Measurements from ENCODE around the gene GALNT13.

GALNT13 gene

DNA sequence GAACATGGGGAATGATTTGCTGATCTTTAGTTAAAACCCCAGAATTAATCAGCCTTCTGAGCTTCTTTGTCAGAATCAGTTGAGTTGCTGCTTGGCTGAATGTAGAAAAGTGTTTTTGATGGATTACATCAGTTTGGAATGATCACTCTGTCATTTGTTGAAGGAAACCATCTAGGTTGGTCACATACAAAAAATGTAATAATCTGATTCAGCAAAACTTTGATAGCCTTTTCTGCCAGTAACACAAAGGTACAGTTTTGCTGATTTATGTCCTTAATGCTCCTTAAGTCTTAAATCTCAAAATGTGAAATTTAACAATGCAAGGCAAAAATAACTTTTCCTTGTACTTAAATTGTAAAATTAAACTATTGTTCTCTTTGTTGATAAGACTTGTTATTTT, 74.3 kb downstream of the GALNT13 start:
- no peak for DNase-seq

GRCh38 chr2:153953761-153954160, 82.0 kb downstream of the GALNT13 start:
- DNase-seq: no peak

DNA sequence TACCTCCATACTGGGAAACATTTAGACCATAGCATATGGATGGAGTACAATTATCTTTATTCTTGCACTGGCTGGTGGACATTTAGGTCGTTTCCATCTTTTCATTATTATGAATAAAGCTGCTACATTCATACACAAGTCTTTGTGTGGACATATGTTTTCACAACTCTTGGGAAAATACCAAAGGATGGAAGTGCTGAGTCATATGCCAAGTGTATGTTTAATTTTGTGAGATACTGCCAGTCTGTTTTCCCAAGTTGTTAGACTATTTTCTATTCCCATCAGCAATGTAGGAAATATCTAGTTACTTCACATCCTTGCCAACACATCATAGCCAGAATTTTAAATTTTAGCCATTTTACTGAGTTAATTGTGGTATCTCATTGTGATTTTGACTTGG, 91.5 kb downstream of the GALNT13 start:
- DNase-seq: no peak

DNA sequence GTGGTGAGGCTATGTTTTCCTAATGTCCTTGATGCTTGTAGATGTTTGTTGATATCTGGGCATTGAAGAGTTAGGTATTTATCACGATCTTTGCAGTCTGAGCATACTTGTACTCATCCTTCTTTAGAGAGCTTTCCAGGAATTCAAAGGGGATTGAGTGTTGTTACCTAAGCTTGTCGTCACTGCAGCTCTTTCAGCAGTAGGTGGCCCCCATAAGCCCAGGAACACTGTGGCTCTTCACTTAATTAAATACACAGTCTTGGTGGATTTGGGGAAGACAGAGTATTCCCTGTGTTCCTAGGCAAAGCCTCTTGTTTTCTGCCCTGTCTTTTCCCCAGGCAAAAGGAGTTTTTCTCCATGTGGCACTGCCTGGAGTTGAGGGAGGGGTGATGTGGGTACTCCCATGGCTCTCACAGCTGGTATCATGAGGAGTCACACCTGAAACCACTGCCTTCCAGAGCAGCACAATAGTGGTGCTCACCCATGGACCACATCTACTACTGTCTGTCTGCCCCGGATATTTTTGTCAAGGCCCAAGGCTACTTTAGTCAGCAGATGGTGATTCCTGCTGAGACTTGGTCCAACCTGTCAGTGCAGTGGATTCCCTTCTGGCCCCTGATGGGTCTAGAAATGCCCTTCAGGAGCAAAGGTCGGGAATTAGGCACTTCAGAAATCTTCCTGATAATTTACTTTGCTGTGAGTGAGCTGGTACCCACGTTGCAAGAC, 95.7 kb downstream of the GALNT13 start:
- no peak for DNase-seq

- no peak for DNase-seq
Observed at GRCh38 chr2:153971250-153971649, 99.5 kb downstream of the GALNT13 start.

- DNase-seq: no peak
Observed at GRCh38 chr2:153971855-153972254, 100.1 kb downstream of the GALNT13 start.

- DNase-seq: no peak
Observed at GRCh38 chr2:153972412-153972811, 100.7 kb downstream of the GALNT13 start.

DNA sequence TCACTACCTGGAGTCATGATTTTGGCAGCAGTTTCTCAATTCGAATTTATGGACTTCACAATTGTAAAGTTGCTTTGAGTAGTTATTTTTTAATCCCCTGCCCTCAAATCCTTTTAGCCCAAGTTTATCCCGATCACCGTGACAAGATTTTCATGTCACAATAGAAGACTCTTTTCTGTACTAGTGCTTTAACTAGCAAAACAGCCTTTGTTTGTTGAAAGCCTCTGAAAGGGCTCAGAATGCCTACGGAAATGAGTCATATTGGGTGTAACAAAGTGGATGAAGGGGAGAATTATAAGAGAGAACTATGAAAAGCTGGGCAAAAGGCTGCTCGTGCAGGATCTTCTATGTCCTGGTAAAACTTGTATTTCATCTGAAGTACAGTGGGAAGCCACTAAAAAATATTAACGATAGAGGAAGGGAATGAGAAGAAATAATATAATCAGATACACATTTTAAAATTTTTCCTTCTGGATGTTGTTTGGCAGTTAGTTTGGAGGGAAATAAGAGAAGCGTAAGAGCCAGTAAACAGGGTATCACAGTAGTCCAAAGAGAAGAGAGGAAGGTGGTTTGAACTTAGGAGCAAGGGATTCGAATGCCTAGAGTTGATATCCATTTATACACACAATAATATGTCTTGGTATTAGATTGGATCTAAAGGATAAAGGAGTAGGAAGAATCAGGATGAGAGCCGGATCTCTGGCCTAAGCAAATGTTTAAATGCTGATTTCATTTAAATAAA, 114.9 kb downstream of the GALNT13 start:
- no peak for DNase-seq

DNA sequence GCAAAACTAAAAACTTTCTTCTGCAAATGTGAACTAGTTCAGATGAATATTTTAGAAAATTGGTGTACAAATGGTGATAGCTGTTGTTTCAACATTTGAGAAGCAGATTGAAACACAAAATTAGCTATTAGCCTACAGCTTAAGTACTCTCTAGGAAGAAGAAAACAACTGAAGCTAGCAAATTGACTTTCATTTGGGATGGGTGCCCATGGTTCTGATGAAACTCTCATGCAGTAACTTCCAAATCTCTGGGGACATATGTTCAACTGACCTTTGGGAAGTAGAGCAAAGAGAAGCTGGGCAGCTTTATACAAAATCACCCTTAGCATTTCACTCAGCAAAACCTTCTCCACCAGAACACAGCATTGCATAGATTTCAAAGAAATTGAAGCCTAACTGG, 119.0 kb downstream of the GALNT13 start:
- DNase-seq: no peak

GRCh38 chr2:154013514-154013913, 141.8 kb downstream of the GALNT13 start:
- DNase-seq: no peak

GRCh38 chr2:154015233-154015632, 143.5 kb downstream of the GALNT13 start:
- DNase-seq: no peak

DNA sequence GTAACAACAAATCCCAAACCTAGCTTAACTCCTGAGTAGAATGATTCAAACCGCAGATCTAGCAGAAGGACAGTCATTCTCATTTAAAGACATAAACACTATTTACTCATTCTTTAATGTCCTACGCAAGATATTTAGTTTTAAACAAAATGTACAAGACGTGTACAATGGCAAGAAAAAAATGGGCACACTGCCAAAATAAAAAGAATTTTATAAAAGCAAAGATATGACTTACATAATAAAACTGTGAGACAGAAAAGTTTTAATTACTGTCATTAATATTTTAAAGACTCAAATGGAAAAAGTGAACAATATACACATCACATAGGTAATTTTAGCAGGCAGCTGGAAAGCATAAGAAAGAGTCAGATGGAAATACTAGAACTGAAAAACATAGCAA, 157.8 kb downstream of the GALNT13 start:
- DNase-seq: no peak

DNA sequence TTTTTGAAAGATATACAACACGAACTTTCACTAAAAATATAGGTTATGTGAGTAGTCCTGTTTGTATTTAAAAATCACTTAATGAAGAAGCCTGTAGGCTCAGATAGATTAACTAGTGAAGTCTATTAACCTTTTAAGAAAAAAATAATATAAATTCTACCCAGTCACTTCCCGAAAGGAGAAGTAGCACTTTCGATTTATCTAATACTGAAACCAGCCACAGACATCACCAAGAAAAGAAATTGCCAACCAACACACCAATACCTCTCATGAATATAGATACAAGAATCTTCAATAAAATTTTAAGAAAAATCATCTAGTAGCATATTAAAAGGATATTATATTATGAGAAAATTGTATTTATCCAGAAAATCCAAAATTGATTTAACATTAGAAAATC, 160.5 kb downstream of the GALNT13 start:
- no peak for DNase-seq

DNA sequence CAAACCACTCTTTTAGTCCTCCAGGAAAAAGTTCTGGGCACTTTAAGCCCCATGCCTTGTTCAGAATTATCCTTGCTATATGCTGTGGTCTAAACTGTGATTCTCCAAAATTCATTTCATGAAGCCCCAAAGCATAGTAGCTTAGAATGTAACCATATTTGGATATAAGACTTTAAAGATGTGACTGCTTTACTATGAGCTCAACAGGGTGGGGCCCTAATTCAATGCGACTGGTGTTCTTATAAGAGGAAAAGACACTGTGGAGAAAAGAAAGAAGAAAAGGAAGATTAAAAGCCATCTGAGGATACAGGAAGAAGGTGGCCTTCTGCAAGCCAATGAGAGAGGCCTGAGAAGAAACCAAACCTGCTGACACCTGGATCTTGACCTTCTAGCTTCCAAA, 174.8 kb downstream of the GALNT13 start:
- DNase-seq: no peak

DNA sequence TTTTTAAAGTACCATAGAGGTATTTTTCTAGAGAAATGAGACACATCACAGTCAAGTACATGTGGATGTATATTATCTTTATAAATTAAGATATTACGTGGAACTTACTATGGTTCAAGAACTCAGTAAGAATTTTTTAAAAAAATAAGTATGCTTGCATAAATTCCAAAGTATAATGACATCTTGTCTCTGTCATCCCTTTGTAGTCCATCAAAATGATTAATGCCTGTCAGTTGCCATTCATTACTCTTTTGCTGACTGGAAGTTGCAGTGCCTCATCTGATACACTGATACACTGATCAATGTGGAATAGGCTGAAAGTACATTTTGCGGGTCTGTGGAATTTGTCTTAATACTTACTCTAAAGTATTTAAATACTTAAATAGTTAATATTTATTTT, 177.2 kb downstream of the GALNT13 start:
- DNase-seq: no peak

DNA sequence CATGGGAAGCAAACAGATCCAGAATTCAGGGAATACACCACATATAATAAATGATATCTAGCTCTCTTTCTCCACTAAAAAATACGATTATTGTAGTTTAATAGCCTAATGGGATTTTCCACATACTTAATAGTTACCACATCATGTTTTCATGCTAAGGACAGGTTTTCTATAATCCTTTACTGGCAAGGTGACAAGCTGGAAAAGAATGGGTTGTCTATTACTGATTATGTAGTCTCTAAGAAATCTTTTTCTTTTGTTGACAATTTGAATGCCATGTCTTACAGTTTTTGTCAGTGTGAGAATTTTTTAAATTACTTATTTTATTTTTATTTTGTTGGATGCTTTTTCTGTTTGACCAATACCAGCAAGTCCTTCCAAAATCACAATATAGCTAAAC, 177.8 kb downstream of the GALNT13 start:
- DNase-seq: no peak

- no peak for DNase-seq
Observed at GRCh38 chr2:154067124-154067523, 195.4 kb downstream of the GALNT13 start.

DNA sequence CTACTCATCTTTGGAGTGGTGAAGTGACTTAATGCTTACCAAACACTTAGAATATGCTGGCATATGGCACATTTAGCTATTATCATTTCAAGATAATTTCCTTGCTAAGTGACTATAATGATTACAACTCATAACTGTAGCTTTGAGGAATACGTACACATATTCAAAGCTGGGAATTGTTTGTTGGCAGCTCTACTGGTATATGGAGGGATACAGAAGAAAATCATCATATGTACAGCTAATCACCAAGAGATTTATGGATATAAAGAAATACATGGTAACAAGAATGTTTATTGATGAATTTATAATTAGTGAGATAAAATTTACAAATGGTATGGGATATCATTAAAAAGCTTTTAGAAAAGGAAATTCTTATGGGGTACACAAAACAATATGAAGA, 207.2 kb downstream of the GALNT13 start:
- DNase-seq: no peak

DNA sequence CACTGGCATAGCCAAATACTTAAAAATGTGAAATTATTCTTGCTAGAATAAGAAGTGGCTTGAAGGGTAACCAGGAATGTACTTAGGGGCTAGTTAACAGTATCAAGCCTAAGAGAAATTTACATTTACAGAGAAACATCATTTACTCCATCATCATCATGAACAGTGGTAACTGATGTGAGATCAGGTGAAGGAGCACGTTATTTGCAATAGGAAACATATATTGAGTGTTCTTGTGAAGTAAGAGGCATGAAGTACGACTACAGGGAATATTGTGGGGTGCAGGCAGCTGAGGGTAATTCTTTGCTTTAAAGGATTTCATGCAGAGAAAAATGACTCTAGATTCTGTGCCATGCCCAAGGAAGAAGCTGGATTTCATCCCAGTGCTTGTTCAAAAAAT, 220.8 kb downstream of the GALNT13 start:
- no peak for DNase-seq

GRCh38 chr2:154093856-154094255, 222.1 kb downstream of the GALNT13 start:
- DNase-seq: no peak

DNA sequence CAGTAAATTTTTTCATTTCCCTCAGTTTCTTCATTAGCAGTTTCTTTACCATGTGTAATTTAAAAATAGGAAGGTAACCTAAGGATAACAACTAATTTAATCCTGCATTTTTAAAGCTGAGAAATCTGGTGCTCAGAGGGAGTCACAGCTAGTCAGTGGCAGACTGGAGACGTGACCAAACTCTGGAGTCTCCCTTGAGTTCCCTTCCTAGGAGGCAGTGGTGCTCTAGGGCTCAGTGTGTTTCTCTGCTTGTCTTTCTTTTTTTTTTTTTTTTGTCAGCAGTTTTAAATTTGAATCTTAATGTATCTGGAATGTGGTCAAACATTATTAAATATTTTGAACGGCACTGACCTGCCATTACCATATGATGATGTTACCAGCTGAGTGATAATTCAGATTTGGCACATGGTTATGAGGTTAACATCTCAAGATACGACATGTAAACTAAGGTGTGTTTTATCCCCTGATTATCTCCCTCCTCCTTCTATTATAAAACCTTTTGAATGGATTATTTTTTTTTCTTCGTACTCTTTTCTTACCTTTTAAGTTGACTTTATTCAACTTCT, 226.2 kb downstream of the GALNT13 start:
- DNase-seq: no peak

- no peak for DNase-seq
Observed at GRCh38 chr2:154120706-154121105, 249.0 kb downstream of the GALNT13 start.

- DNase-seq: no peak
Observed at GRCh38 chr2:154125891-154126290, 254.2 kb downstream of the GALNT13 start.

GRCh38 chr2:154130821-154131220, 259.1 kb downstream of the GALNT13 start:
- no peak for DNase-seq
